ENCODE data around the gene SERPINA10. TPM values are rescaled to one million over a fixed set of nuclear protein-coding genes. Genes with fewer than 3 reads are reported as not detected.

The SERPINA10 gene
- total RNA-seq, 1 donor, result not detected

- Histone ChIP-seq H3K27ac (ENCODE audit: low read depth, low read length) (no peak overlapping the region), H3K9me3 (ENCODE audit: low read depth, low read length) (no peaks in the 10 kb centered on the region), H3K4me1 (ENCODE audit: insufficient read depth, low read length) (no peaks in the 10 kb centered on the region), H3K4me3 (ENCODE audit: insufficient read depth, low read length) (no peak overlapping the region), H3K4me2 (ENCODE audit: insufficient read depth, low read length) (no peak overlapping the region), H3K36me3 (ENCODE audit: insufficient read depth, low read length) (no peaks in the 10 kb centered on the region), H3K79me2 (ENCODE audit: insufficient read depth, low read length) (no peaks in the 10 kb centered on the region), H2AFZ (ENCODE audit: low read length) (no peak overlapping the region), H4K20me1 (ENCODE audit: insufficient read depth, low read length) (no peaks in the 10 kb centered on the region), H3K27me3 (ENCODE audit: insufficient read depth, low read length) (no peaks in the 10 kb centered on the region)
- no peak for TF ChIP-seq CTCF (IDR thresholded peaks at IDR 0.05; ENCODE audit: extremely low read depth, low read depth, low read length)
- DNase-seq (ENCODE audit: insufficient read length, low spot score, missing footprints), result no peak
Observed at GRCh38 chr14:94330432-94330831, 37.4 kb upstream of the SERPINA10 start.

GRCh38 chr14:94329857-94330256 lies 36.8 kb upstream of the SERPINA10 start:
- H3K79me2 ChIP-seq (ENCODE audit: insufficient read depth, low read length), result no peaks in the 10 kb centered on the region
- no peak overlapping the region for H3K4me3 ChIP-seq (ENCODE audit: insufficient read depth, low read length)
- no peak overlapping the region for H2AFZ ChIP-seq (ENCODE audit: low read length)
- no peak overlapping the region for H3K4me2 ChIP-seq (ENCODE audit: insufficient read depth, low read length)
- H3K9me3 ChIP-seq (ENCODE audit: low read depth, low read length), result no peaks in the 10 kb centered on the region
- no peaks in the 10 kb centered on the region for H3K36me3 ChIP-seq (ENCODE audit: insufficient read depth, low read length)
- no peak overlapping the region for H3K27ac ChIP-seq (ENCODE audit: low read depth, low read length)
- DNase-seq (ENCODE audit: insufficient read length, low spot score, missing footprints), result no peak
- TF ChIP-seq CTCF (IDR thresholded peaks at IDR 0.05; ENCODE audit: extremely low read depth, low read depth, low read length), result no peak
- no peaks in the 10 kb centered on the region for H3K27me3 ChIP-seq (ENCODE audit: insufficient read depth, low read length)
- no peaks in the 10 kb centered on the region for H3K4me1 ChIP-seq (ENCODE audit: insufficient read depth, low read length)
- no peaks in the 10 kb centered on the region for H4K20me1 ChIP-seq (ENCODE audit: insufficient read depth, low read length)

- H3K27me3 ChIP-seq (ENCODE audit: insufficient read depth, low read length), result no peaks in the 10 kb centered on the region
- no peak overlapping the region for H3K4me2 ChIP-seq (ENCODE audit: insufficient read depth, low read length)
- H3K9me3 ChIP-seq (ENCODE audit: low read depth, low read length), result no peaks in the 10 kb centered on the region
- H3K4me3 ChIP-seq (ENCODE audit: insufficient read depth, low read length), result no peak overlapping the region
- H3K36me3 ChIP-seq (ENCODE audit: insufficient read depth, low read length), result no peaks in the 10 kb centered on the region
- H2AFZ ChIP-seq (ENCODE audit: low read length), result no peak overlapping the region
- H3K4me1 ChIP-seq (ENCODE audit: insufficient read depth, low read length), result peaks cover 2% of the 10 kb centered on the region
- DNase-seq (ENCODE audit: insufficient read length, low spot score, missing footprints), result no peak
- no peak for TF ChIP-seq CTCF (IDR thresholded peaks at IDR 0.05; ENCODE audit: extremely low read depth, low read depth, low read length)
- H4K20me1 ChIP-seq (ENCODE audit: insufficient read depth, low read length), result no peaks in the 10 kb centered on the region
- no peak overlapping the region for H3K27ac ChIP-seq (ENCODE audit: low read depth, low read length)
- no peaks in the 10 kb centered on the region for H3K79me2 ChIP-seq (ENCODE audit: insufficient read depth, low read length)
Observed at GRCh38 chr14:94328196-94328595, 35.1 kb upstream of the SERPINA10 start.

- Histone ChIP-seq H4K20me1 (ENCODE audit: insufficient read depth, low read length) (no peaks in the 10 kb centered on the region), H3K27me3 (ENCODE audit: insufficient read depth, low read length) (no peaks in the 10 kb centered on the region), H3K4me3 (ENCODE audit: insufficient read depth, low read length) (peak within 1 kb of the TSS; percentile 20), H3K4me1 (ENCODE audit: insufficient read depth, low read length) (peaks cover 10% of the 10 kb centered on the region), H3K79me2 (ENCODE audit: insufficient read depth, low read length) (no peaks in the 10 kb centered on the region), H3K4me2 (ENCODE audit: insufficient read depth, low read length) (peak within 1 kb of the TSS; percentile 52), H3K36me3 (ENCODE audit: insufficient read depth, low read length) (no peaks in the 10 kb centered on the region), H3K9me3 (ENCODE audit: low read depth, low read length) (no peaks in the 10 kb centered on the region), H3K27ac (ENCODE audit: low read depth, low read length) (no peak within 1 kb of the TSS), H2AFZ (ENCODE audit: low read length) (peak within 1 kb of the TSS; percentile 61)
- DNase-seq (ENCODE audit: insufficient read length, low spot score, missing footprints), result no peak
- no peak for TF ChIP-seq CTCF (IDR thresholded peaks at IDR 0.05; ENCODE audit: extremely low read depth, low read depth, low read length)
Observed at GRCh38 chr14:94322648-94323570, 29.8 kb upstream of the SERPINA10 start, which contains the start of gene SERPINA6. SERPINA6 (minus strand) TSS chr14:94323336; CDS start chr14:94314648, 8,688 bp downstream.

Measured in osteoblast (primary cell).